GM18907 (cell line): Measurements from ENCODE around the gene CYP2U1.
A peak's percentile ranks its signal among the peaks of the same experiment; 100 is the strongest.

Experiments
- ATAC-seq: cut with Tn5 transposase; IDR thresholded peaks from one replicate; pipeline ENCODE4 v1.9.1; 2021; ENCODE audit warnings: mild to moderate bottlenecking, moderate library complexity; ENCODE audit not compliant: unreplicated experiment

The CYP2U1 gene

GRCh38 chr4:107978716-107979451 is 47.5 kb downstream of the CYP2U1 start:
- ATAC-seq = no peak

GRCh38 chr4:107987916-107988762 is 56.8 kb downstream of the CYP2U1 start:
- ATAC-seq = no peak

GRCh38 chr4:107988763-107989035 is 57.4 kb downstream of the CYP2U1 start:
- ATAC-seq = no peak

GRCh38 chr4:107989162-107989536 is 57.8 kb downstream of the CYP2U1 start:
- ATAC-seq = no peak

- peak; percentile 96 for ATAC-seq
Measured at GRCh38 chr4:107989537-107990386, 58.4 kb downstream of the CYP2U1 start, which contains the start of gene HADH. TSS of gene HADH (plus strand) at chr4:107989889. CDS start at chr4:107989933, 44 bp downstream.

GRCh38 chr4:107991945-107992630 is 60.7 kb downstream of the CYP2U1 start:
- ATAC-seq = no peak

- ATAC-seq = peak; percentile 37
Measured at GRCh38 chr4:107993969-107994368, 62.6 kb downstream of the CYP2U1 start.

GRCh38 chr4:107994894-107995293 is 63.5 kb downstream of the CYP2U1 start:
- no peak for ATAC-seq

- no peak for ATAC-seq
Measured at GRCh38 chr4:107996949-107997788, 65.8 kb downstream of the CYP2U1 start.

GRCh38 chr4:107997794-107998193 is 66.4 kb downstream of the CYP2U1 start:
- ATAC-seq = no peak

- no peak for ATAC-seq
Measured at GRCh38 chr4:107999932-108000539, 68.7 kb downstream of the CYP2U1 start.

GRCh38 chr4:108001540-108002135 is 70.3 kb downstream of the CYP2U1 start:
- ATAC-seq = no peak
